ENCODE results near the gene STIP1.

- TF ChIP-seq CTCF (IDR thresholded peaks at IDR 0.05) (no peak), POLR2A (IDR thresholded peaks at IDR 0.05) (peak in 2 of 3 donors; percentile 45 to 50)
These were observed 48.1 kb downstream of the STIP1 start, which contains the start of gene VEGFB for GRCh38 chr11:64233913-64234586.
